Sigmoid colon (tissue), 4 donors: ENCODE measurements around the gene TRAM2.

Experiments
- POLR2AphosphoS5 ChIP-seq, 4 donors: sonication (generic); formaldehyde crosslinking; IDR thresholded peaks; one replicate each; pipeline ENCODE4 v1.6.1; 2017; ENCODE audit warnings: antibody characterized with exemption in 4 of 4
- TF ChIP-seq, protein P1 (sequence below), 4 experiments: fragments of 450-650 bp in 3 of 4; fragments of 200-600 bp in 1 of 4; IDR thresholded peaks; one replicate each; pipeline ENCODE4 v1.5.1; 2016 to 2019; ENCODE audit warnings: antibody characterized with exemption in 4 of 4, mild to moderate bottlenecking in 3 of 4, moderate library complexity in 2 of 4

DNA sequence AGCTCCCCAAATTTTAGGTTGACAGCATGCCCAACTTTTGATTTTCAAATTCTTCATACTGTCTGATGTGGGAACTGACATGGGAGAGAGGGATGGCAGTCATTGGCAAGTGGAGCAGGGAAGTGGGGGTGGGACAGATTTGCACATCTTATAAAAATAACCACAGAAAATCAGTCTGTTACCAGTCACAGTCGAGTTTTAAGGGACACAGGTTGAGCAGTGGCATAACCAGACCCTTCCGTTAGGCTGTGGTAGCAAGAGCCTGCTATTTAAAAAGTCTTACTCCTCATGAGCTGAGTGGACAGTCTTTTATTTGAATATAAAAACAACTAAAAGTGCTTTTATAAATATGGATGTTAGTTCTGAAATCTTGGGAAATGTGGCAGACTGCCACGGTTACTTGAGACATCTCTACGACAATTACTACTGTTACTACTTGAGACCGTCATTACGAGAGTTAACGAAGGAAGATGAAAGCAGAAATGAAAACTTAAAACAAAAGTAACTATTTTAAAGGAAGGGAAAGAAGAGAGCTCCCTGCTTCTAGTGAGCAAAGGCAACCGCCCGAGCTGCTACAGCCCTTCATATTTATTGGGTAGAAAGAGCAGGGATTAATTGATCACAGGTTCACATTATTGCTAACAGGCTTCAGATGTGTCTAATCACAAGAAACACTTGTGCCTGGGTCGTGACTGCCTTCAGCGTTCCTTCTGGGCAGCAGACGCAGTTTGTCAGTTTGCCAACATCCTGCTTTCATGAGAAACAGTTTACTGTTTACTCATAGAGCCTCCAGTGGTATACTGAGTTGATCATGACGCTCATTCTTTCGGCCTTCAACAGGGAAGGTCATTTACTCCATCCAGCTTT lies 85.4 kb downstream of the TRAM2 start:
- TF ChIP-seq, protein P1, sequence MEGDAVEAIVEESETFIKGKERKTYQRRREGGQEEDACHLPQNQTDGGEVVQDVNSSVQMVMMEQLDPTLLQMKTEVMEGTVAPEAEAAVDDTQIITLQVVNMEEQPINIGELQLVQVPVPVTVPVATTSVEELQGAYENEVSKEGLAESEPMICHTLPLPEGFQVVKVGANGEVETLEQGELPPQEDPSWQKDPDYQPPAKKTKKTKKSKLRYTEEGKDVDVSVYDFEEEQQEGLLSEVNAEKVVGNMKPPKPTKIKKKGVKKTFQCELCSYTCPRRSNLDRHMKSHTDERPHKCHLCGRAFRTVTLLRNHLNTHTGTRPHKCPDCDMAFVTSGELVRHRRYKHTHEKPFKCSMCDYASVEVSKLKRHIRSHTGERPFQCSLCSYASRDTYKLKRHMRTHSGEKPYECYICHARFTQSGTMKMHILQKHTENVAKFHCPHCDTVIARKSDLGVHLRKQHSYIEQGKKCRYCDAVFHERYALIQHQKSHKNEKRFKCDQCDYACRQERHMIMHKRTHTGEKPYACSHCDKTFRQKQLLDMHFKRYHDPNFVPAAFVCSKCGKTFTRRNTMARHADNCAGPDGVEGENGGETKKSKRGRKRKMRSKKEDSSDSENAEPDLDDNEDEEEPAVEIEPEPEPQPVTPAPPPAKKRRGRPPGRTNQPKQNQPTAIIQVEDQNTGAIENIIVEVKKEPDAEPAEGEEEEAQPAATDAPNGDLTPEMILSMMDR (IDR thresholded peaks at IDR 0.05) = no peak
- no peak for TF ChIP-seq POLR2AphosphoS5 (IDR thresholded peaks at IDR 0.05)
